Natural killer cell (primary cell): ENCODE measurements around the gene TEX11. TPM values are rescaled to one million over a fixed set of nuclear protein-coding genes. Genes with fewer than 3 reads are reported as not detected.

Experiments used
- ATAC-seq, 3 donors: fragments of 150-1000 bp in 2 of 3; fragments of 200-7000 bp in 1 of 3; cut with Tn5 transposase; 1 replicate in 1 of 3; 2 replicates in 2 of 3; pipeline ENCODE4 v1.10.0; 2021; ENCODE audit warnings: mild to moderate bottlenecking in 2 of 3, moderate library complexity in 2 of 3
- DNase-seq, 2 donors: peaks; one replicate each; pipeline versions ENCODE4 v3.0.0 to v3.0.0-alpha.2; 2013 to 2021; ENCODE audit warnings: mixed read lengths in 1 of 2
- H3K27ac ChIP-seq: one replicate; pipeline ENCODE4 v1.5.1; 2013; ENCODE audit warnings: mild to moderate bottlenecking, low read length
- H3K27me3 ChIP-seq: one replicate; pipeline ENCODE4 v1.6.1; 2013; ENCODE audit warnings: low read length; ENCODE audit not compliant: control insufficient read depth, insufficient read depth
- H3K36me3 ChIP-seq: one replicate; pipeline ENCODE4 v1.6.1; 2013; ENCODE audit warnings: low read length; ENCODE audit not compliant: control insufficient read depth, insufficient read depth
- H3K4me1 ChIP-seq: one replicate; pipeline ENCODE4 v1.6.1; 2013; ENCODE audit warnings: low read length; ENCODE audit not compliant: control insufficient read depth, insufficient read depth
- H3K4me3 ChIP-seq: one replicate; pipeline ENCODE4 v1.5.1; 2013; ENCODE audit warnings: low read length
- H3K9me3 ChIP-seq: one replicate; pipeline ENCODE4 v1.6.1; 2013; ENCODE audit warnings: low read length; ENCODE audit not compliant: control insufficient read depth, insufficient read depth
- H3K27ac Mint-ChIP-seq, 2 donors: one replicate each; pipeline ENCODE4 v1.8.0; 2022; ENCODE audit warnings: mild to moderate bottlenecking in 2 of 2, mixed read lengths in 2 of 2, moderate library complexity in 1 of 2
- H3K27me3 Mint-ChIP-seq, 2 donors: one replicate each; pipeline ENCODE4 v1.8.0; 2022; ENCODE audit warnings: low read depth in 2 of 2, mixed read lengths in 2 of 2
- H3K36me3 Mint-ChIP-seq: one replicate; pipeline ENCODE4 v1.8.0; 2022; ENCODE audit warnings: mixed read lengths
- H3K4me1 Mint-ChIP-seq, 2 donors: one replicate each; pipeline ENCODE4 v1.8.0; 2022; ENCODE audit warnings: mixed read lengths in 2 of 2
- H3K4me3 Mint-ChIP-seq: one replicate; pipeline ENCODE4 v1.8.0; 2022; ENCODE audit warnings: mild to moderate bottlenecking, moderate library complexity, mixed read lengths
- H3K9me3 Mint-ChIP-seq, 2 donors: one replicate each; pipeline ENCODE4 v1.8.0; 2022; ENCODE audit warnings: mixed read lengths in 2 of 2
- CTCF ChIP-seq: fragments of 200-600 bp; IDR thresholded peaks from one replicate; pipeline ENCODE4 v1.8.0; 2022; ENCODE audit warnings: antibody characterized with exemption
- WGBS: methylation state at CpG from one replicate; pipeline ENCODE4 v1.1.7; 2013; ENCODE audit warnings: missing lambda C conversion rate; ENCODE audit not compliant: insufficient coverage; 5-methylcytosine and 5-hydroxymethylcytosine counted together
- intact Hi-C: fragments of 100-400 bp; cut with micrococcal nuclease; formaldehyde crosslinking; loops from one replicate; pipeline ENCODE4 v1.14.2; 2022
- total RNA-seq, 4 donors: library from RNA; stranded (reverse); fragments of 120-200 nt in 1 of 4; gene quantifications; one replicate each; pipeline versions ENCODE4 v1.2.3 to v1.2.4, GENCODE V29; 2013 to 2022

The TEX11 gene
- total RNA-seq, 3 donors from 2014 or later (not counting 1 experiment from before 2014, with no cell fraction given): not detected

GRCh38 chrX:70635227-70635626, 273.3 kb downstream of the TEX11 start:
- H3K27ac ChIP-seq: no peak overlapping the region
- H3K36me3 ChIP-seq: no peaks in the 10 kb centered on the region
- Mint-ChIP-seq H3K4me3 (no peak overlapping the region), H3K4me1 (no peaks in the 10 kb centered on the region), H3K27ac (no peak overlapping the region), H3K36me3 (no peaks in the 10 kb centered on the region), H3K9me3 (no peaks in the 10 kb centered on the region), H3K27me3 (peaks cover 0 to 15% of the 10 kb centered on the region in 2 donors)
- no peaks in the 10 kb centered on the region for H3K9me3 ChIP-seq
- H3K4me3 ChIP-seq: no peak overlapping the region
- intact Hi-C loops: no loop called here
- WGBS: 84% methylated on average over 4 of the region's 4 CpGs
- DNase-seq: no peak
- H3K27me3 ChIP-seq: no peaks in the 10 kb centered on the region
- TF ChIP-seq CTCF: no peak
- H3K4me1 ChIP-seq: no peaks in the 10 kb centered on the region
- ATAC-seq: no peak

DNA sequence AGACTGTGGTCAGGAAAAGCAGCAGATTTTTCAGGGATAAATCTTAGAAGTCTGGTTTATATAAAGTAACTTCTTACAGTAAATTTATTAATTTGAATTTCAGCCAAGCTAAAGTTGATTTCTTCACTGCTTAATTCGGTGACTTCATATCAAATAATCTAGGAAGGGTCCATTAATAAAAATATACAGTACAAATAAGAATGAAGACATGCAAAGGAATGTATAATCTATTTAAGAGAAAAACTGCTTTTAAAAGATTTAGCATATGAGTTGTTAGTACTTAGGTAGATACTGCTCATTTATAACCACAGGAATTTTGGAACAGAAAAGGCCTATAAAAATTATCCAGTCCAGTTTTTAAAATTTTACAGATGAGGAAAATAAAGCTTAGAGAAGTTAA, 286.8 kb downstream of the TEX11 start:
- intact Hi-C loops: no loop called here
- H3K36me3 Mint-ChIP-seq: no peaks in the 10 kb centered on the region
- Histone ChIP-seq H3K36me3 (no peaks in the 10 kb centered on the region), H3K4me1 (no peaks in the 10 kb centered on the region), H3K9me3 (no peaks in the 10 kb centered on the region), H3K27ac (no peak overlapping the region), H3K27me3 (no peaks in the 10 kb centered on the region), H3K4me3 (no peak overlapping the region)
- no peak for TF ChIP-seq CTCF
- WGBS: no CpG with 5 or more reads among the region's 1 CpG
- H3K27me3 Mint-ChIP-seq: peaks cover under 1 to 6% of the 10 kb centered on the region in 2 donors
- ATAC-seq (no peak), DNase-seq (no peak)
- no peaks in the 10 kb centered on the region for H3K4me1 Mint-ChIP-seq
- no peaks in the 10 kb centered on the region for H3K9me3 Mint-ChIP-seq
- no peak overlapping the region for H3K27ac Mint-ChIP-seq
- no peak overlapping the region for H3K4me3 Mint-ChIP-seq

- ATAC-seq (no peak), DNase-seq (no peak)
- Histone ChIP-seq H3K9me3 (no peaks in the 10 kb centered on the region), H3K27me3 (no peaks in the 10 kb centered on the region), H3K4me1 (no peaks in the 10 kb centered on the region), H3K27ac (no peak overlapping the region), H3K4me3 (no peak overlapping the region), H3K36me3 (no peaks in the 10 kb centered on the region)
- H3K27me3 Mint-ChIP-seq: peaks cover 6 to 9% of the 10 kb centered on the region in 2 donors
- H3K9me3 Mint-ChIP-seq: no peaks in the 10 kb centered on the region
- no peaks in the 10 kb centered on the region for H3K36me3 Mint-ChIP-seq
- intact Hi-C loops: no loop called here
- no peaks in the 10 kb centered on the region for H3K4me1 Mint-ChIP-seq
- WGBS: 75% methylated on average over 1 of the region's 5 CpGs
- H3K27ac Mint-ChIP-seq: no peak overlapping the region
- TF ChIP-seq CTCF: no peak
- no peak overlapping the region for H3K4me3 Mint-ChIP-seq
Observed at GRCh38 chrX:70618467-70618866, 290.0 kb downstream of the TEX11 start.

DNA sequence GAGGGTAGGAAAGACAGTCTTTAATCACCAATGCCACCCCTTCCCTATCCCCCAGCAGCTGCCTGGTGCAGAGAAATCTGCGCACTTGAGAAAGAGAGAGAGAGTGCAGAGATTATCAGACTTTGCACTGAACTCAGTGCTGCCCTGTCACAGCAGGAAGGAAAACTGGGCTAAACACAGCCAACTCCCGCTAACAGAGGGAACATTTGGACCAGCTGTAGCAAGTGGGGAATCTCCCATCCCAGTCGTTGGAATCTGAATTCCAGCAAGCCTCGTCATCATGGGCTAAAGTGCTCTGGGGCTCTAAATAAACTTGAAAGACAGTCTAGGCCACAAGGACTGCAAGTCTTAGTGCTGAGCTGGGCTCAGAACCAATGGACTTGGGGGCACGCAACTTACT, 295.2 kb downstream of the TEX11 start:
- no peaks in the 10 kb centered on the region for H3K36me3 Mint-ChIP-seq
- H3K27me3 Mint-ChIP-seq: peaks cover 7 to 9% of the 10 kb centered on the region in 2 donors
- TF ChIP-seq CTCF: no peak
- Histone ChIP-seq H3K27me3 (no peaks in the 10 kb centered on the region), H3K36me3 (no peaks in the 10 kb centered on the region), H3K27ac (no peak overlapping the region), H3K9me3 (no peaks in the 10 kb centered on the region), H3K4me1 (no peaks in the 10 kb centered on the region), H3K4me3 (no peak overlapping the region)
- intact Hi-C loops: no loop called here
- H3K9me3 Mint-ChIP-seq: no peaks in the 10 kb centered on the region
- H3K27ac Mint-ChIP-seq: no peak overlapping the region
- no peaks in the 10 kb centered on the region for H3K4me1 Mint-ChIP-seq
- DNase-seq: no peak
- H3K4me3 Mint-ChIP-seq: no peak overlapping the region
- no peak for ATAC-seq
- 87% methylated on average over 5 of the region's 5 CpGs for WGBS
